ENCODE results near the gene PTPRM. TPM values are rescaled to one million over a fixed set of nuclear protein-coding genes. Genes with fewer than 3 reads are reported as not detected.

PTPRM gene
- total and polyA plus RNA-seq, 2 of the 4 experiments (the other 2 are of a cell fraction) = 28.3 to 51.2 TPM

- Histone ChIP-seq H3K9me1 (ENCODE audit: insufficient read depth, low read length) (peaks cover 12% of the 10 kb centered on the region), H3K27ac (ENCODE audit: insufficient read depth, low read length) (no peak overlapping the region), H3K36me3 (ENCODE audit: control insufficient read depth, insufficient read depth, low read length) (no peaks in the 10 kb centered on the region), H3K4me2 (ENCODE audit: low read depth, low read length) (no peak overlapping the region), H3K4me1 (ENCODE audit: control insufficient read depth, insufficient read depth, low read length) (peaks cover 9% of the 10 kb centered on the region), H3K14ac (replicated peaks; ENCODE audit: low read depth, low read length) (no peak overlapping the region), H2BK20ac (ENCODE audit: low read depth, low read length) (no peak overlapping the region), H4K8ac (ENCODE audit: low read depth in 2 of 2, low read length in 2 of 2) (no peak overlapping the region), H4K91ac (ENCODE audit: insufficient read depth, low read depth, low read length) (no peak overlapping the region), H3K9me3 (ENCODE audit: control insufficient read depth, insufficient read depth, low read length) (no peaks in the 10 kb centered on the region), H3K18ac (ENCODE audit: low read depth, low read length) (no peak overlapping the region), H2BK15ac (ENCODE audit: low read depth, low read length) (no peak overlapping the region), H3K27me3 (ENCODE audit: control insufficient read depth, insufficient read depth, low read length) (no peaks in the 10 kb centered on the region), H4K20me1 (ENCODE audit: insufficient read depth, low read length) (peaks cover 5% of the 10 kb centered on the region; the same call in 1 of the 2 replicates), H3K9ac (ENCODE audit: low read depth, low read length) (no peak overlapping the region), H4K5ac (ENCODE audit: low read depth, low read length) (no peak overlapping the region), H3K79me1 (ENCODE audit: low read depth in 1 of 2, low read length in 2 of 2) (peaks cover 28 to 55% of the 10 kb centered on the region in 2 experiments), H2AK5ac (ENCODE audit: low read depth, low read length) (no peak overlapping the region), H3K23ac (ENCODE audit: low read depth, low read length) (no peak overlapping the region), H2AFZ (replicated peaks; ENCODE audit: low read length, poor library complexity) (no peak overlapping the region), H2BK120ac (ENCODE audit: low read depth, low read length) (no peak overlapping the region), H2AK9ac (replicated peaks; ENCODE audit: low read depth, low read length, poor library complexity) (no peak overlapping the region), H3K56ac (ENCODE audit: extremely low read depth, insufficient read depth, low read length) (no peak overlapping the region), H2BK5ac (ENCODE audit: low read depth, low read length, poor library complexity, severe bottlenecking) (no peak overlapping the region), H3K4me3 (ENCODE audit: insufficient read depth, low read depth, low read length) (no peak overlapping the region), H3K4ac (ENCODE audit: low read depth, low read length) (no peak overlapping the region)
- intact Hi-C loops (cut with micrococcal nuclease) (no loop called here), dilution Hi-C loops (cut with HindIII; ENCODE audit: low sequenced_read_pairs, unreplicated experiment) (no loop called here), in situ Hi-C loops (cut with MboI; ENCODE audit: low sequenced_read_pairs) (no loop called here)
- TF ChIP-seq CHD1 (IDR thresholded peaks at IDR 0.05; ENCODE audit: low read depth, low read length) = no peak
- peak; percentile 72 for TF ChIP-seq MAFK (IDR thresholded peaks at IDR 0.05; ENCODE audit: low read depth, low read length)
- ChIA-PET CTCF (no interaction called here), POLR2A (ENCODE audit: unreplicated experiment) (no interaction called here)
- WGBS, 2 experiments (ENCODE audit: extremely low coverage in 2 of 2, insufficient read length in 1 of 2) = no CpG with 5 or more reads among the region's 4 CpGs
- no TSS peak for BruUV-seq (replicated peaks)
- ATAC-seq (ENCODE audit: low read depth) (no peak), DNase-seq (no peak)
Observed at GRCh38 chr18:7630731-7631442, 63.8 kb downstream of the PTPRM start.
